ENCODE measurements around the gene HOXD13.

- TF ChIP-seq POLR2A (IDR thresholded peaks at IDR 0.05), result no peak
- no peak for TF ChIP-seq CTCF (IDR thresholded peaks at IDR 0.05)
Measured at GRCh38 chr2:176100547-176101140, 8.1 kb downstream of the HOXD13 start.

All from uterus (tissue), 2 donors.